ENCODE data around the gene PLCH1.
"Not testable (repeated sequence)": the region's sequence is repeated elsewhere in the genome, so short reads cannot be mapped to it uniquely, and the experiment has no call there.

The PLCH1 gene

GRCh38 chr3:155619118-155619915, 125.6 kb downstream of the PLCH1 start:
- H3K27ac Mint-ChIP-seq (ENCODE audit: low read depth), result no peak overlapping the region
- peaks cover 23% of the 10 kb centered on the region for H3K27me3 Mint-ChIP-seq
- no peak overlapping the region for H3K4me3 Mint-ChIP-seq
- H3K9me3 Mint-ChIP-seq, result peaks cover 14% of the 10 kb centered on the region
- DNase-seq (ENCODE audit: low spot score in 2 of 2), result no peak
- ATAC-seq (replicated peaks; ENCODE audit: extremely low read depth, poor library complexity, severe bottlenecking), result no peak
- no peaks in the 10 kb centered on the region for H3K36me3 Mint-ChIP-seq (ENCODE audit: insufficient read depth)
- no peaks in the 10 kb centered on the region for H3K4me1 Mint-ChIP-seq

- no peak overlapping the region for H3K4me3 Mint-ChIP-seq
- H3K4me1 Mint-ChIP-seq, result no peaks in the 10 kb centered on the region
- ATAC-seq (replicated peaks; ENCODE audit: extremely low read depth, poor library complexity, severe bottlenecking), result no peak
Measured at GRCh38 chr3:155618543-155618942, 126.3 kb downstream of the PLCH1 start.

GRCh38 chr3:155617346-155617925, 127.4 kb downstream of the PLCH1 start:
- H3K27me3 Mint-ChIP-seq, result peaks cover 14% of the 10 kb centered on the region
- no peaks in the 10 kb centered on the region for H3K36me3 Mint-ChIP-seq (ENCODE audit: insufficient read depth)
- no peak for ATAC-seq (replicated peaks; ENCODE audit: extremely low read depth, poor library complexity, severe bottlenecking)
- peaks cover 6% of the 10 kb centered on the region for H3K9me3 Mint-ChIP-seq
- H3K4me3 Mint-ChIP-seq, result no peak overlapping the region
- H3K4me1 Mint-ChIP-seq, result no peaks in the 10 kb centered on the region
- H3K27ac Mint-ChIP-seq (ENCODE audit: low read depth), result no peak overlapping the region
- no peak for DNase-seq (ENCODE audit: low spot score in 2 of 2)

More at GRCh38 chr3:155618543-155618942, 126.3 kb downstream of the PLCH1 start:
- no peak for DNase-seq (ENCODE audit: low spot score in 2 of 2)
- Mint-ChIP-seq H3K9me3 (peaks cover 14% of the 10 kb centered on the region), H3K27ac (ENCODE audit: low read depth) (no peak overlapping the region), H3K27me3 (peaks cover 23% of the 10 kb centered on the region), H3K36me3 (ENCODE audit: insufficient read depth) (no peaks in the 10 kb centered on the region)

GRCh38 chr3:155615141-155615540, 129.7 kb downstream of the PLCH1 start:
- not testable (repeated sequence) for H3K27me3 Mint-ChIP-seq; ATAC-seq (replicated peaks; ENCODE audit: extremely low read depth, poor library complexity, severe bottlenecking); DNase-seq (ENCODE audit: low spot score in 2 of 2); H3K4me3 Mint-ChIP-seq; H3K27ac Mint-ChIP-seq (ENCODE audit: low read depth); H3K9me3 Mint-ChIP-seq; H3K4me1 Mint-ChIP-seq; H3K36me3 Mint-ChIP-seq (ENCODE audit: insufficient read depth)

GRCh38 chr3:155614410-155614809, 130.5 kb downstream of the PLCH1 start:
- H3K4me1 Mint-ChIP-seq; DNase-seq (ENCODE audit: low spot score in 2 of 2); H3K9me3 Mint-ChIP-seq; ATAC-seq (replicated peaks; ENCODE audit: extremely low read depth, poor library complexity, severe bottlenecking); H3K4me3 Mint-ChIP-seq; H3K27me3 Mint-ChIP-seq; H3K36me3 Mint-ChIP-seq (ENCODE audit: insufficient read depth); H3K27ac Mint-ChIP-seq (ENCODE audit: low read depth): not testable (repeated sequence)

GRCh38 chr3:155611456-155611855, 133.4 kb downstream of the PLCH1 start:
- H3K4me1 Mint-ChIP-seq, result no peaks in the 10 kb centered on the region
- H3K4me3 Mint-ChIP-seq, result no peak overlapping the region
- no peaks in the 10 kb centered on the region for H3K36me3 Mint-ChIP-seq (ENCODE audit: insufficient read depth)
- no peak for DNase-seq (ENCODE audit: low spot score in 2 of 2)
- peaks cover 9% of the 10 kb centered on the region for H3K27me3 Mint-ChIP-seq
- H3K9me3 Mint-ChIP-seq, result peaks cover 16% of the 10 kb centered on the region
- ATAC-seq (replicated peaks; ENCODE audit: extremely low read depth, poor library complexity, severe bottlenecking), result no peak
- no peak overlapping the region for H3K27ac Mint-ChIP-seq (ENCODE audit: low read depth)

- H3K4me1 Mint-ChIP-seq, result no peaks in the 10 kb centered on the region
- peaks cover 16% of the 10 kb centered on the region for H3K9me3 Mint-ChIP-seq
- H3K36me3 Mint-ChIP-seq (ENCODE audit: insufficient read depth), result no peaks in the 10 kb centered on the region
- no peak overlapping the region for H3K27ac Mint-ChIP-seq (ENCODE audit: low read depth)
- DNase-seq (ENCODE audit: low spot score in 2 of 2), result no peak
- ATAC-seq (replicated peaks; ENCODE audit: extremely low read depth, poor library complexity, severe bottlenecking), result no peak
- H3K27me3 Mint-ChIP-seq, result peaks cover 9% of the 10 kb centered on the region
- no peak overlapping the region for H3K4me3 Mint-ChIP-seq
Measured at GRCh38 chr3:155609586-155609985, 135.3 kb downstream of the PLCH1 start.

- Mint-ChIP-seq H3K4me1 (no peaks in the 10 kb centered on the region), H3K27ac (ENCODE audit: low read depth) (no peak overlapping the region), H3K4me3 (no peak overlapping the region), H3K36me3 (ENCODE audit: insufficient read depth) (no peaks in the 10 kb centered on the region), H3K9me3 (peaks cover 16% of the 10 kb centered on the region), H3K27me3 (peaks cover 9% of the 10 kb centered on the region)
- no peak for DNase-seq (ENCODE audit: low spot score in 2 of 2)
- ATAC-seq (replicated peaks; ENCODE audit: extremely low read depth, poor library complexity, severe bottlenecking), result no peak
Measured at GRCh38 chr3:155608228-155608920, 136.5 kb downstream of the PLCH1 start.

- no peaks in the 10 kb centered on the region for H3K4me1 Mint-ChIP-seq
- no peaks in the 10 kb centered on the region for H3K36me3 Mint-ChIP-seq (ENCODE audit: insufficient read depth)
- DNase-seq (ENCODE audit: low spot score in 2 of 2), result no peak
- H3K27me3 Mint-ChIP-seq, result peaks cover 9% of the 10 kb centered on the region
- H3K9me3 Mint-ChIP-seq, result peaks cover 16% of the 10 kb centered on the region
- no peak for ATAC-seq (replicated peaks; ENCODE audit: extremely low read depth, poor library complexity, severe bottlenecking)
- H3K27ac Mint-ChIP-seq (ENCODE audit: low read depth), result no peak overlapping the region
- no peak overlapping the region for H3K4me3 Mint-ChIP-seq
Measured at GRCh38 chr3:155607761-155608160, 137.1 kb downstream of the PLCH1 start.

- Mint-ChIP-seq H3K27ac (ENCODE audit: low read depth) (no peak overlapping the region), H3K27me3 (peaks cover 18% of the 10 kb centered on the region), H3K36me3 (ENCODE audit: insufficient read depth) (no peaks in the 10 kb centered on the region), H3K4me1 (no peaks in the 10 kb centered on the region), H3K9me3 (peaks cover 11% of the 10 kb centered on the region), H3K4me3 (no peak overlapping the region)
- ATAC-seq (replicated peaks; ENCODE audit: extremely low read depth, poor library complexity, severe bottlenecking) (no peak), DNase-seq (ENCODE audit: low spot score in 2 of 2) (no peak)
Measured at GRCh38 chr3:155605571-155605970, 139.3 kb downstream of the PLCH1 start.

- no peak for DNase-seq (ENCODE audit: low spot score in 2 of 2)
- Mint-ChIP-seq H3K36me3 (ENCODE audit: insufficient read depth) (no peaks in the 10 kb centered on the region), H3K4me1 (no peaks in the 10 kb centered on the region), H3K9me3 (peaks cover 11% of the 10 kb centered on the region), H3K27ac (ENCODE audit: low read depth) (no peak overlapping the region), H3K27me3 (peaks cover 18% of the 10 kb centered on the region), H3K4me3 (no peak overlapping the region)
- ATAC-seq (replicated peaks; ENCODE audit: extremely low read depth, poor library complexity, severe bottlenecking), result no peak
Measured at GRCh38 chr3:155604967-155605366, 139.9 kb downstream of the PLCH1 start.

- Mint-ChIP-seq H3K9me3 (peaks cover 5% of the 10 kb centered on the region), H3K36me3 (ENCODE audit: insufficient read depth) (no peaks in the 10 kb centered on the region), H3K27me3 (peaks cover 15% of the 10 kb centered on the region), H3K4me3 (no peak overlapping the region), H3K4me1 (no peaks in the 10 kb centered on the region), H3K27ac (ENCODE audit: low read depth) (no peak overlapping the region)
- DNase-seq (ENCODE audit: low spot score in 2 of 2) (no peak), ATAC-seq (replicated peaks; ENCODE audit: extremely low read depth, poor library complexity, severe bottlenecking) (no peak)
Measured at GRCh38 chr3:155604126-155604525, 140.7 kb downstream of the PLCH1 start.

GRCh38 chr3:155603302-155603701, 141.6 kb downstream of the PLCH1 start:
- DNase-seq (ENCODE audit: low spot score in 2 of 2) (no peak), ATAC-seq (replicated peaks; ENCODE audit: extremely low read depth, poor library complexity, severe bottlenecking) (no peak)
- no peak overlapping the region for H3K27ac Mint-ChIP-seq (ENCODE audit: low read depth)
- H3K36me3 Mint-ChIP-seq (ENCODE audit: insufficient read depth), result no peaks in the 10 kb centered on the region
- H3K9me3 Mint-ChIP-seq, result no peaks in the 10 kb centered on the region
- peaks cover 10% of the 10 kb centered on the region for H3K27me3 Mint-ChIP-seq
- no peaks in the 10 kb centered on the region for H3K4me1 Mint-ChIP-seq
- no peak overlapping the region for H3K4me3 Mint-ChIP-seq
